Fibroblast of upper back skin (primary cell): ENCODE data around the gene SMIM45.
A peak's percentile ranks its signal among the peaks of the same experiment; 100 is the strongest.

ENCODE experiments used
- DNase-seq: peaks from one replicate; pipeline ENCODE4 v3.0.0-alpha.2; 2013

Gene SMIM45

DNA sequence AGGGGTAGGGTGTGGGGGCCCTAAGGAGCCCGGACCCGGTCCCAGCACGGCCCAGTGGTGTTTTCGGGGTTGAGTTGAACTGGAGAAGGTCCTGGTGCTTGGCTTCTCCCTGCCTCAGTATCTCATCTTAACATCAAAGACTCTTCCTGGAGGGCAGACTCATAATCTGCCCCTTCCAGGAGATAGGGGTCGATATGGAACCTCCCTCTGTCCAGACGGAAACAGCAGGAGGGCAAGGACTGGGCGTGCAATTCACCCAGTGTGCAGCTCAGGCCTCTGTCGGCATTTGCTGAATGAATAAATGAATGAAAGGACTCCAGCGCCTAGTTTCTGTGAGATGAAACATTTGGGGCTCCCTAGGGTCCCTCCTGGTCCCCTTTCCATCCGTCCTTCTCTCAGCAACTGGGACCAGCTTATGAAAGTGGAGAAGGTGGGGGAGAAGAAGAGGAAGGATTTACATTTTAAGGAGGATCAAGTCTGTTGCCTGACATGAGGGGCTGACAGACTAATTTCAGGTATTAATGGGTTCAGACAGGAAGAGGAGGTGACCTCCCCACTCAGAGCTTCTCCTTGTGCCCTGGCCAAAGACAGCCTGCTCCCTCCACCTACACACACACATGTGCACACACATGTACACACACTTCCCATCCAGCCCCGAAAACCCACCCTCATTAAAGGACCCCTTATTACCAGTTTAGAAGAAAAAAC is 36.0 kb upstream of the SMIM45 start:
- DNase-seq, result no peak

DNA sequence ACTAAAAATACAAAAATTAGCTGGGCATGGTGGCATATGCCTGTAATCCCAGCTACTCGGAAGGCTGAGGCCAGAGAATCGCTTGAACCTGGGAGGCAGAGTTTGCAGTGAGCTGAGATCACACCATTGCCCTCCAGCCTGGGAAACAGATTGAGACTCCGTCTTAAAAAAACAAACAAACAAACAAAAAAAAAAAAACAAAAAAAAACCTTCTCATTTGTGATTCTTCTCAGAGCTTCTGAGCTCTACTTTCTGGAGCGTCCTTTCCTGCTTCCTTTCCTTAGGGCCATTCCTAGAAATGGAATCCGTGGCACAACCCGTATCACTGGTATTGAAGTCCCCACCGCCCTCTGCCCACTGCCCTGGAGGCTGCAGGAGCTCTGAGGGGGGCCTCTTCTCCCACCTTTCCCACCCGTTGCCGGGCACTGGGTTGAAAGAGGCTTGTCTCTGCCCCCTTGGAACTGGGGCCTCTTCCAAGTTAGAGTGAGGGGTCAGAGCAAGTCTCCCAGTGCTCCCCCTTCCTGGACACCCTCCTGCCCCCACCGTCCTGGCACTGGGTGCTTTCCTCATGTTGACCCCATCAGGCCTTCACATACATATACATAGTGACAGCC is 35.1 kb upstream of the SMIM45 start:
- no peak for DNase-seq

DNA sequence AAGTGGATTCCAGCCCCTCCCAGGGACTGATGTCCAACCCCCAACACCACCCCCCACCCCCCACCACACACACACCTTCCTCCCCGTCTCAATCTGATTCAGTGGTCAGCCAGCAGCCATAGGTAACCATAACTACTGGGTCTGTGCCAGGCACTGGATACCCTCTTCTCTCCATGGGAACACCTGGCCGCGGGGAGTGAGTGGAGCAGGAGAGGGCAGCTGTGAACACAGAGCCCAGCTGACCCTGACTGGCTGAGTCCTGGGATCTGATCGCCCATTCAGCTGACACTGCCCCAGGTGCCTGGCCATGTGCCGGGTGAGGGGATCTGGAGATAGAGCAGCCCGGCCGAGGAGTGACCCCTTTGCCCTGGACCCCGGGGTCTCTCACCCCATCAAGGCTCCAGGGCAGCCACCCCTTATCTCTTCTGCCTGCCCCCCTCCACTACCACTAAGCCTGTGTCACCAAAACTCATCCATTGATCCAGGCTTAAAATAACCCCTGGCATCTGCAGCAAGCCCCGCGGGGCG is 34.5 kb upstream of the SMIM45 start:
- DNase-seq, result no peak

DNA sequence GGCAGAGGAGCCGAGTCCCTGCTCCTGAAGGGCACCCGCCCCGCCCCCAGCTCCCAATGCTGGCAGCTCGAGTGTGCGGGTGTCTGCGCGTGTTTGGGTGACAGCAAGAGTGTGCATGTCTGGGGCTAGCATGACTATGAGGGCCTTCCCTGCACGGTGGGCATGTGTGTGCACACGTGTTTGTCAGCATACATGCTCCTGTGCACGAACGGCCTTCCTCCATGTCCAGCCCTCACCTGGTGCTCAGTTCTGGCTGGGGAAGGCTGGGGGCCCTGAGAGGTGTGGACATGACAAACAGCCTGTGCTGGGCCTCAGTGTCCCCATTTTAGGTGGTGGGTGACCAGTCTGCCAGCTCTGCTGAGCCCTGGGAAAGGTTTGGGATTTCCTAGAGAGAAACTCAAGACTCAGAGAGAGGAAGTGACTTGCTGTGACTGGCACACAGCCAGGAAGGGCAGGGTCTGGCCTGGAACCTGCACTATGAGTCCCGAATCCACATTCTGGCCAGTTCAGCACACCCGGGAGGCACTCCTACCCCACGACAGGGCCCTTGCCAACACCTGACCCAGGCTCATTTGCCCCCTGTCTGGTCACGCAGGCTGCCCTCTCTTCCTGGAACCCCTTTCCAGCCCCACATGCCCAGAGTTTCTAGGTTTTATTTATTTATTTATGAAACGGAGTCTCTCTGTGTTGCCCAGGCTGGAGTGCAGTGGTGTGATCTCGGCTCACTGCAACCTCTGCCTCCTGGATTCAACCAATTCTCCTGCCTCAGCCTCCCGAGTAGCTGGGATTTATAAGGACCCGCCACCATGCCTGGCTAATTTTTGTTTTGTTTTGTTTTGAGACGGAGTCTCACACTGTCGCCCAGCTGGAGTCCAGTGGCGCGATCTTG is 33.8 kb upstream of the SMIM45 start:
- DNase-seq, result peak; percentile 44

GRCh38 chr22:41919357-41920224 is 32.4 kb upstream of the SMIM45 start:
- peak; percentile 28 for DNase-seq

DNA sequence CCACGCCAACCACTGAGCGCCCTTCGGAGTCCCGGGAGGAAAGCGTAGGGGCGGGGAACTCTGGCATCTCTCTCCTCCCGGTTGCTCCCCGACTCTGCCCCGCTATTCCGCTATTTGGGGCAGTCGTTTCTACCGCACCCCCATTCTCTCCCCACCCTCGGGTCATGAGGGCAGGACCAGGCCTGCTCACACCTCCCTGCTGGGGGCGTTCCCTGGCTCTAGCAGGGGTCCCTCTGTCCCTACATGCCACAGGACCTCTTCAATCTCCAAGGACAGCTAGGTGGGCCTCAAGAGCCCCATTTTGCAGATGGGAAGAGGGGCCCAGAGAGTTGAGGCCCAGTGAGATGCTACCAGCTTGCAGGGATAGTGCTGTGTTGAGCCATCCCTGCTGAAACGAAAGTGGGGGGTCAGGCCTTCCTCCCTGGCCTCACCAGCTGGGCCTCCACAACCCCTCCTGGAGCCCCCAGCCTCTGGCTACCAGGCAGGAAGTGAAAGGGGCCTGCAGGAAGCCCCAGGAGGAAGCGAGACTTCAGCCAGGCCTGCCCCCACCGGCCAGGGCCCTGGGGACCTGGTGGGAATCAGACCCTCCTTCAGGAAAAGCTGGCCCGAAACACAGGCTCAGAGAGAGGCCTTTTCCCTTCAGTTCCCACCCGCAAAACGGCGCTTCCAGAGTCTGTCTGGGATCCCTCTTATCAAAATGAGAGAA is 31.5 kb upstream of the SMIM45 start:
- DNase-seq, result no peak

GRCh38 chr22:41922328-41922727 is 29.6 kb upstream of the SMIM45 start:
- DNase-seq, result no peak

DNA sequence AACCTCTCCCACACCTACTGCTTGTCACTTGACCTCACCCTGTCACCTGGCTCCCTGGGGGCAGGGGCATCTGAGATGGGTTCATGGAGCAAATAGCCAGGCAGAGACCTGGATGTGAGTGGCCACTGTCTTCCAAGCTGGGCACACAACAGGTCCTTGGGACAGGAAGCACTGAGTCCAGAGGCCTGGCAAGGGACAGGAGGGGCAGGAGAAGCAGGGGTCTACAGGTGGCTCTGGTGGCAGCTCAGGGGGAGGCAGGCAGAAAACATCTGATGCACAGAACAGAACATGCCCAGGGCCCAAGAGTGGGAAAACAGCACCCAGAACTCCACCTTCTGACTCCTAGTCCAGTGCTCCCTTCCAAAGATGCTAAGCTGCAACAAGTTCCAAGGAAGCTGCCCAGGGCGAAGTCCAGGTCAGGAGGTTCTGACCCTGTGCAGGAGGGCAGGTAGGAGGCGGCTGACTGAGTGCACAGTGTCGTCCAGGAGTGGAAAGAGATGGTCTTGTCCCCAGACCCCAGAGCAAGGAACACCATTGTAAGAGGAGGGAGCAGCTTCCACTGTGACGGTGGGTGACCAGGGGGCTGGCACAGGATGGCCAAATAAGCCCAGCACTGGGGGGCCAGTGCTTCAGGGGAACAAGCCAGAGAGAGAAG is 28.9 kb upstream of the SMIM45 start:
- DNase-seq, result no peak

- no peak for DNase-seq
These were observed 28.2 kb upstream of the SMIM45 start for GRCh38 chr22:41923595-41924276.

DNA sequence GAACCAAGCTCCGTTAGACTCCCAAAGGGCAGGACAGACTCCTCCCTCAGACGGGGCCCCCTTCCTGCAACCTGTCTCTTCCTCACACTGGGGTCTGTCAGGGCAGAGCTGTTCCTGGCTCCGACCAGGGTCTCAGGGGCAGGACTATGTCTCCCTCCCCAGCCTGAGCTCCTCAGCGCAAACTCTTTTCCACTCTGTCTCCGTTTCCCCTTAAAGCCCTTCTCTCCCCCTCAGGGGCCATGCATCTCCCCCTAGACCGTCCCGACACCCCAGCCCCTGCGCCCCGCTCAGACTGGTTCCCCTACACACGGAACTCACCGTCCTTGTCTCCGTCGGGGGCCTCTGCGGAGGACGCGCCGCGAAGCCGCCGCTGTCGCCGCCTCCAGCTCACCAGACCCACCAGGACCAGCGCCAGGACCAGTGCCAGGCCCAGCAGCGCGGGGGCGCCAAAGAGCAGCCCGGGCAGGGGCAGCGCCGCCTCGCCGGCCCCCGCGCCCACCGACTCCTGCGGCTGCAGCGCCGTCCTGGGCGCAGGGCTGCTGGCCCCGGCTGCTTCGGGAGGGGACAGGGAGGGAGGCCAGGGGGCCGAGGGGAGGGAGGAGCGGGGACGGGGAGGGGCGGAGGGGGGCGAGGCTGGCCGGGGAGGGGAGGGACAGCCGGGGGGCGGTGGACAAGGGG is 26.0 kb upstream of the SMIM45 start:
- peak; percentile 31 for DNase-seq

DNA sequence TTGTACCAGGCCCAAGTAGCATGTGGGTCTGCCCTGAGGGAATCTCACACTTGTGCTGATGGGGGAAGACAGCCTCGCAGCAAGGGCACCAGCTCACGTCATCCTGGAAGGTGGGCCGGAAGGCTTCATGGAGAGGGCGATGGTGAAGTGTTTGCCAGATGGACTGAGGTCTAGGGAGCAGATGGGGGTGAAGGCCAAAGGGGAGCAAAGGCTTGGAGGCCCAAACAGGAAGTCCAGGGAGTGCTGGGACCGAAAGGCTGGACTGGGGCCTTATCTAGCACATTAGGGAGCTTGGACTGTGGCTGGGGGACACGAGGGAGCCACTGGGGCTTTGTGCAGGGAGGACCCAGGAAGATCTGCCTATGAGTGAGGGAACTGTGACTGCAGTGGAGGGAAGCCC is 24.1 kb upstream of the SMIM45 start:
- no peak for DNase-seq

GRCh38 chr22:41928593-41929417 is 23.1 kb upstream of the SMIM45 start:
- no peak for DNase-seq

GRCh38 chr22:41929418-41929810 is 22.5 kb upstream of the SMIM45 start:
- no peak for DNase-seq

DNA sequence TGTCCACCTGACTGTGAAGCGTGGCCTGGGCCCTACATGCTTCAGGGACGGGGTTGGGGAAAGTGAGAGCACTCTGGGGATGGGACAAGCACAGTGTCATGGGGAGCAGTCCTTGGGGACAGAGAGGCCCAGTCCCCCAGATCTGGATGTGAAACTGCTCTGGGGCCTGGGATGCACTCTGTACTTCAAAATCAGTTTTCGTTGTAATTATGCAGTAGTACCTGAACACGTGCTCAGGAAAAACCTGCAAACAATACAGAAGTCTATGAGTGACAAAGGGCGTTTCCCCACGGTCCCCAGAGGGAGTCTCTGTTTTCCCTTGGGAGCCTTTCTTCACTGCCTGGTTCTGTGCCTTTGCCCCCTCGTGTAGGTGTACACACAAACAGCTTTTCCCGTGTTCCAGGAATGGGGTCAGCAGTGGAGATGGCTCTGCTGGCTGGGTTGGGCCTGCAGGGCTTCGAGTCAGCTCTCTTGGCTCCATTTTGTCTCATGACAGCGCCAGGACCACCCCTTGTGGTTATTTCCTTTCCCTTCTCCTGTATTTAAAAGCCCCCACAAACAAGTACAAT is 20.2 kb upstream of the SMIM45 start:
- no peak for DNase-seq

GRCh38 chr22:41932353-41932752 is 19.6 kb upstream of the SMIM45 start:
- DNase-seq, result no peak

DNA sequence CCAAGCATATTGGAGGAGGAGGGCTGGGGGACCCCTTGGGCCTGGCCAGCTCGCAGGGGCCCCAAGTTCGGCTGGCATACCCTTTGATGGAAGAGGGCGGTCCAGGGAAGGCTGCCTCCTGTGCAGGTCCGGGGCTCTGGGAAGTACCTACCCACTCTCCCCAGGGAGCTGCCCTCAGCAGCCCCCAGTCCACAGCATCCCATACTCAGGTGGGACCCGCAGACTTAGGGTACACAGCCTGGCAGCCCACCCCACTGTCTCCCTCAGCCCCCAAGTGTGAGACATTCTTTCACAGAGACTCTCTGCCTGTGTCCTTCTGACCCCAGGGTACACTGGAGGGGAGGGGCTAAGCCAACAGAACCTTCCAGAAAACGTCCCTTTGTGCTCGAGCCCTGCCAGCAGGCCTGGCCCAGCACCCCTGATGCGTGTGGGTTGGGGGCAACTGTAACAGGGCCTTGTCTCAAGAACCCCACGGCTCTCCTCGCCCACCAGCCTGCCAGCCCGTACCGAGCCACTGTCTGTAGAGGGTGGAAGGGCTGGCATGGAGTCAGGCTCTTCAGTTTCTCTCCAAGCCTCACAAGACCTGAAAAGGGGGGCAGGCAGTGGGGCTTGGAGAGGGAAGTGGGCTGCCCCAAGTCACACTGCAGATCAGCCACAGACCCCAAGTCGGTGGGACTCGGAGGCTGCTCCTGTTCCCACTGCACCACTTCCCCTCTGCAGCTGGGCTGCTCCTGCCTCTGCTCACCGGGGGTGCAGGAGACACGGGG is 18.4 kb upstream of the SMIM45 start:
- DNase-seq, result no peak

DNA sequence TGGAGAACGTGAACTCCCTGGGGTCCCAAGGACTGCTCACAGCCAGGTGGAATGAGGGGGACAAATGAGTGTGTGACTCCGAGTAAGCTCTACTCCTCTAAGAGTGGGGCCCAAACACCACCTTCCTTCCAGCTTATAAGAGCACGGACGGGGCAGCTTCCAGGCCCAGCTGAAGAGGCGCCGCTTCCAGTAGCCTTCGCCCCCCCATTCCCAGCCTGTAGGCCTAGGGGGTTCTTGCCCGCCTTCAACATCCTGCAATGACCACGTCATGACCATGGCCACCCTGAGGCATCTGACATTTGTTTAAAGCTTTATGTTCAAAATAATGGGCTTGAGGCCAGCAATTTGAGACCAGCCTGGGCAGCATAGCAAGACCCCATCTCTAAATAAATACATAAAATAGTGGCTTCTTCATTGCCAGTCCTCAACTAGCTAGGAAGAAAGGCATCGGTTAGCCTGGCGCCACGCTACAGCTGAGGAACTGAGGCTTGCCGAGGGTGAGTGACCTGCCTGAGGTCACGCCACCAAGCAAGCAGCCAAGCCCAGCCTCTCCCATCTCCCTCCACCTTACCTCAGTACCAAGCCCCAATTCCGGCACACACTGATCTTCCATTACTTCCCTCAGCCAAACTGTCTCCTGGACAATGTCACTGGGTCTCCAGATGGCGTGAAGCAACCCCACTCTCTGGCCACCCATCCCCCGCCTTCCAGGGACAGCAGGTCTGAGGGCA is 17.5 kb upstream of the SMIM45 start:
- DNase-seq, result no peak

DNA sequence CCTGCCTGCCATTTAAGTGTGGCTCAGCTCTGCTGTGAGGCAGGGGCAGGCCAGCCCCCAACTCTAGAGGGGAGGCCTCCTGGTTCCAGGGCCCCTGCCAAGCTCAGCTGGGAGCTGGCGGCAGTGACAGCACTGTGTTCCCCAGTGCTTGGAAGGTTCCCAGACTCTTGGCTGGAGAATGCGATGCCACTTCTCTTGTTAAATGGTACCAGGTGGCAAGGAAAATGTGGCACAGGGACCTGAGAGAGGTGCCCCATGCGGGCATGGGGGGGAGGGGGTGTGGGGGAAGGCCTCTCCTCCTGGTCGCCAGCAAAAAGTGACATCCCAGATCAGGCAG is 17.0 kb upstream of the SMIM45 start:
- no peak for DNase-seq
